Measurements from ENCODE around the gene KLF13.

Gene KLF13

DNA sequence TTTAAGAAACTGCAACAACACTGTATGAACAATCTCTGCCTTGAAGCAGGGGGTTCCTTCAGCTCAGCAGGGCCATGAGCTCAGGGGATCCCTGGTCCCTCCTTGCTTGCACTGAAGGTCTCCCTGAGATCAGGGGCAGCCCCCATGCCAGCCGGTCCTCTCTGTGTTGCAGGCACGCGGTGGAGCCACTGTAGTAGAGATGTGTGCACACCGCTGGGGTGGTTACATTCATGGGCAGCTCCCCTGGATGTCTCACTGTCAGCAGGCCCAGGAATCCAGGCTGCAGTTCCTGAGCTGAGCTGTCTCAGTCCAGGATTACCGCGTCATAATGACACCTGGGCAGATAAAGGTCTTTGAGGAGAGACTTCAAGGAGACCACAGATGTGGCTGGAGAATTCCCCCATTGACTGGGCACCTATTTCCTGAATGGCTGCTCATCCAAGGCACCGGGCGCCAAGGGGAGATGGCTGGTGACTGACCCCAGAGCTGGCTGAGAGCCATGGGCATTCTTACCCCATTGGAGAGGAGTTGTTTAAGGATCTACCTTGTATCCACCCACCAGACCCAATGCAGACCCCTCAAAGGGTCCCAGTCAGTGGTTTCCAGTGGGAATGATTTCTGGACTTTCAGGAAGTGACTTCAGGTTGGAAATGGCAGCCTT, 10.4 kb upstream of the KLF13 start:
- in situ Hi-C loops (cut with MboI; ENCODE audit: low pct_unique_long_range_greater_than_20kb, low sequenced_read_pairs, unreplicated experiment): no loop called here
- TF ChIP-seq CTCF (IDR thresholded peaks at IDR 0.05; ENCODE audit: extremely low read depth, insufficient read depth, missing control alignments): no peak
- no peak for DNase-seq (ENCODE audit: low spot score)

DNA sequence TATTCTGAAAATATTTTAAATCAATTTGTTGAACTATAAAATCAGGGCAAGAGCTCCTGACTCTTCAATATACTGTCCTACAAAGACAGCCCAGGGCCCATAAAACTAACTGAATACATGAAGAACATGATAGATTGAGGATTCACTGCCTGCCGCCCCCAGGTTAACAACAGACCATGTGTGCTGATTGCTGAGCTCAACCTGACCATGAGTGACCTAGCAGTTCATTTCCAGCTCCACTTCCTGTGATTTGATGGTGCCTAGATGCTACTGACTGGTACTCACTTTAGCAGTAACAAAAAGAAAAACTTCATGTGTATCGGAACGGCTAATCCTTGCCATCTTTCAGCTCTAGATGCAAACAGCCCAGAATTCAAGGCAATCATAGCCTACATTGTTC, 9.6 kb upstream of the KLF13 start:
- in situ Hi-C loops (cut with MboI; ENCODE audit: low pct_unique_long_range_greater_than_20kb, low sequenced_read_pairs, unreplicated experiment): no loop called here
- DNase-seq (ENCODE audit: low spot score): no peak
- TF ChIP-seq CTCF (IDR thresholded peaks at IDR 0.05; ENCODE audit: extremely low read depth, insufficient read depth, missing control alignments): no peak

- no peak for TF ChIP-seq CTCF (IDR thresholded peaks at IDR 0.05; ENCODE audit: extremely low read depth, insufficient read depth, missing control alignments)
- in situ Hi-C loops (cut with MboI; ENCODE audit: low pct_unique_long_range_greater_than_20kb, low sequenced_read_pairs, unreplicated experiment): no loop called here
- no peak for DNase-seq (ENCODE audit: low spot score)
These were observed 9.0 kb upstream of the KLF13 start for GRCh38 chr15:31317421-31318327.

DNA sequence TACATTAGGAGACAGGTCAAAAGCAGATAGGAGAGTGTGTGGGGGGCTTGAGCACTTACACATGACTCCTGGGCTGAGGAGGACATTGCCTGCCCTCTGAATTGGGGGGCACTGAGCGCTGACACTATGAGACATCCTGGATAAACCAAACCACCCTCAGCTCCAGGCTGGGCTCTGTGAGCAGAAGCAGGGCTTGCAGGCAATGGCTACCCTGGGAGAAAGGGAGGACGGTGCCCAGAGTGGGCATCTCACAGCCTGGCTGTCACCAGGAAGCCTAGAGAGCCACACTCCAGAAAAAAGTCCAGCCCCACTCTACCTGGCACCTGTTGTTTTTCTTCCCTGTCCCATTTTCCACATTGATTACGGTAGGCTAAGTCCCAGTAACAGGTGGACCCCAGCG, 8.2 kb upstream of the KLF13 start:
- no peak for TF ChIP-seq CTCF (IDR thresholded peaks at IDR 0.05; ENCODE audit: extremely low read depth, insufficient read depth, missing control alignments)
- DNase-seq (ENCODE audit: low spot score): no peak
- in situ Hi-C loops (cut with MboI; ENCODE audit: low pct_unique_long_range_greater_than_20kb, low sequenced_read_pairs, unreplicated experiment): no loop called here

- in situ Hi-C loops (cut with MboI; ENCODE audit: low pct_unique_long_range_greater_than_20kb, low sequenced_read_pairs, unreplicated experiment): loop anchor here (10.0 kb wide), 1 partner anchor 95 kb away; no protein-coding TSS in a partner anchor
- TF ChIP-seq CTCF (IDR thresholded peaks at IDR 0.05; ENCODE audit: extremely low read depth, insufficient read depth, missing control alignments): no peak
- DNase-seq (ENCODE audit: low spot score): no peak
These were observed 6.6 kb upstream of the KLF13 start for GRCh38 chr15:31320022-31320421.

DNA sequence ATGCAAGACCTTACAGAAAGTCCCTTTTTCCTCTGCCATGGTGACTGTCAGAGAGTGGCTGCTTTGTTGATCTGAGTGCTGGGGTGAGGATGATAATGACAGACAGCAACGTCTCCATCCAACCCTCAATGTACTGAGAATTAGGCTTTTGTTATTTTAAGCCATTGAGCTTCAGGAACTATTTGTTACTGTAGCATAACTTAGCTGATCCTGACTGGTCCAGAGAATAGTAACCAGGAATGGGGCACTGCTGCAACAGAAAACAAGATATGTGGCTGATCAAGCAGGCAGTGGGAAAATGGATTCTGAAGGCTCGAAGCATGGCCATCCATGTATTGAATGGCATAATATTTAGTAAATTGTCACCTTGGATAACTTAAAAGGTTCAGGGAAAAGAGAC, 5.2 kb upstream of the KLF13 start:
- no peak for TF ChIP-seq CTCF (IDR thresholded peaks at IDR 0.05; ENCODE audit: extremely low read depth, insufficient read depth, missing control alignments)
- no peak for DNase-seq (ENCODE audit: low spot score)
- in situ Hi-C loops (cut with MboI; ENCODE audit: low pct_unique_long_range_greater_than_20kb, low sequenced_read_pairs, unreplicated experiment): loop anchor here (10.0 kb wide), 1 partner anchor 97 kb away; no protein-coding TSS in a partner anchor

All from GM13977 (cell line).